GM12872 (cell line): ENCODE measurements around the gene SHROOM3.

Experiments
- TF ChIP-seq, protein P1 (sequence below): IDR thresholded peaks from 3 replicates; pipeline ENCODE4 v1.5.1; 2011; ENCODE audit warnings: low read depth, mild to moderate bottlenecking, low read length, moderate library complexity; ENCODE audit not compliant: insufficient read depth

Gene SHROOM3

DNA sequence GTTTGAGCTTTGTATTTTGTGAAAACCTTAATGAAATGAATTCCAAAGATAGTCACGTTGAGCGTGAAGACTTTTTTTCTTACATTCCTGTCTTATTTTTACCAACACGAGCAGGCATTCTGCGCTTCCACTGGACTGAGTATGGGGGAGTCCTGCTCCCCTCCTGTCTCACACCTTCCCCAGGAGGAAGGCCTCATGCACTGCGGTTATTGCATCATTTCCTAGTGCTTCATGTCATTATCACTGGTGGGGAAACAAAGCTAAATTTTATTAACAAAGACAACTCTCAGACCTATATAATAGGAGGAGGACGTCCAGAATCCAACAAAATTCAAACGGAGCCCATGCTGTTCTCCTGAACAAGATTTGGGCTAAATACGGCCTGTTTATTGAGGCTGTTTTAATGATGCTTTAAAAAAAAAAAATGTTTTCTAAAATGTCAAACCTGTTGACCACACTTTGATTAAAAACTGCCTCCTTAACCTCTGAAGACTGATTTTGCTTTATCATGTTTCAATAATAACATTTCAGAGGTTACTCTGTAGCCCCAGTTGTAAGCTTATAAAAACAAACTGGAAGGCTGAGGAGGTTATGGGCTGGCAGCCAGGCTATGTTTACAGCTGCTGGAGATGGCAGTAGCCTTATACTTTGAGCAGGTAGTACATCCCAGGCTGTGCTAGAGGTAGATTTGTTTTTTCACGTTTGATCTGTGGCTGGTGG is 344.9 kb downstream of the SHROOM3 start:
- TF ChIP-seq, protein P1, sequence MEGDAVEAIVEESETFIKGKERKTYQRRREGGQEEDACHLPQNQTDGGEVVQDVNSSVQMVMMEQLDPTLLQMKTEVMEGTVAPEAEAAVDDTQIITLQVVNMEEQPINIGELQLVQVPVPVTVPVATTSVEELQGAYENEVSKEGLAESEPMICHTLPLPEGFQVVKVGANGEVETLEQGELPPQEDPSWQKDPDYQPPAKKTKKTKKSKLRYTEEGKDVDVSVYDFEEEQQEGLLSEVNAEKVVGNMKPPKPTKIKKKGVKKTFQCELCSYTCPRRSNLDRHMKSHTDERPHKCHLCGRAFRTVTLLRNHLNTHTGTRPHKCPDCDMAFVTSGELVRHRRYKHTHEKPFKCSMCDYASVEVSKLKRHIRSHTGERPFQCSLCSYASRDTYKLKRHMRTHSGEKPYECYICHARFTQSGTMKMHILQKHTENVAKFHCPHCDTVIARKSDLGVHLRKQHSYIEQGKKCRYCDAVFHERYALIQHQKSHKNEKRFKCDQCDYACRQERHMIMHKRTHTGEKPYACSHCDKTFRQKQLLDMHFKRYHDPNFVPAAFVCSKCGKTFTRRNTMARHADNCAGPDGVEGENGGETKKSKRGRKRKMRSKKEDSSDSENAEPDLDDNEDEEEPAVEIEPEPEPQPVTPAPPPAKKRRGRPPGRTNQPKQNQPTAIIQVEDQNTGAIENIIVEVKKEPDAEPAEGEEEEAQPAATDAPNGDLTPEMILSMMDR = no peak

DNA sequence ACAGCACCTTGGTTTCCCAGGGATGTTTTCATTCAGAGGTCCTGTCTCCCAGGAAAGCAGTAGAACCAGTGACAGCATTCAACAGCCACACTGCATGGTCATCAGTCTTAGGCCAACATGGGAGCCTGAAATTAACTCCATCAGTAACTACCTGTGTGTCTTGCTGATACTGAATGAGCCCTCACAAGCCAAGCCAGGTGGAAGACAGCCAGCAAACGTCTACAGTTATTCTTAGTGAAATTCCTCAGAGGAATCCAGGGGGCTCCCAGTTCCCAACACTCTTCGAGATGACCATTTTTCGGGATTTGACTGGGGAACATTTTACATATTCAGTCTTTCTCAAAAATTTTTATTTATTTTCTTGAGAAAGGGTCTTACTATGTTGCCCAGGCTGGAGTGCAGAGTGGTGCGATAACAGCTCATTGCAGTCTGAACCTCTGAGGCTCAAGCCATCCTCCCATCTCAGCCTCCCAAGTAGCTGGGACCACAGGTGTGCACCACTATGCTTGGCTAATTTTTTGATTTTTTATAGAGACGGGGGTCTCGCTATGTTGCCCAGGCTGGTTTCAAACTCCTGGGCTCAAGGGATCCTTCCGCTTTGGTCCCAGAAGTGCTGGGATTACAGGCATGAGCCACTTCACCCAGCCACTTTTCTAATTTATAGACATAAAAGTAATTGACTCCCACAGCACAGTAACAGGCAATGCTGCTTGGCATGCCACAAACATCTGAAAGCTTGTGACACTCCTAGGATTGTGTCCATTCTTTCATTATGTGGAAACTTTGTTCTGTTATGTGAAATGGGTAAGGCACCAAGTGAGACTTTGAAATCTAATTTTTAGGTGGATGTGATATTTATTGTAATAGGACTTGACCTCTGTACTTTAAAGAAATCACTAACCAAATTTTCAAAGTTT is 346.0 kb downstream of the SHROOM3 start:
- TF ChIP-seq, protein P1 = no peak

DNA sequence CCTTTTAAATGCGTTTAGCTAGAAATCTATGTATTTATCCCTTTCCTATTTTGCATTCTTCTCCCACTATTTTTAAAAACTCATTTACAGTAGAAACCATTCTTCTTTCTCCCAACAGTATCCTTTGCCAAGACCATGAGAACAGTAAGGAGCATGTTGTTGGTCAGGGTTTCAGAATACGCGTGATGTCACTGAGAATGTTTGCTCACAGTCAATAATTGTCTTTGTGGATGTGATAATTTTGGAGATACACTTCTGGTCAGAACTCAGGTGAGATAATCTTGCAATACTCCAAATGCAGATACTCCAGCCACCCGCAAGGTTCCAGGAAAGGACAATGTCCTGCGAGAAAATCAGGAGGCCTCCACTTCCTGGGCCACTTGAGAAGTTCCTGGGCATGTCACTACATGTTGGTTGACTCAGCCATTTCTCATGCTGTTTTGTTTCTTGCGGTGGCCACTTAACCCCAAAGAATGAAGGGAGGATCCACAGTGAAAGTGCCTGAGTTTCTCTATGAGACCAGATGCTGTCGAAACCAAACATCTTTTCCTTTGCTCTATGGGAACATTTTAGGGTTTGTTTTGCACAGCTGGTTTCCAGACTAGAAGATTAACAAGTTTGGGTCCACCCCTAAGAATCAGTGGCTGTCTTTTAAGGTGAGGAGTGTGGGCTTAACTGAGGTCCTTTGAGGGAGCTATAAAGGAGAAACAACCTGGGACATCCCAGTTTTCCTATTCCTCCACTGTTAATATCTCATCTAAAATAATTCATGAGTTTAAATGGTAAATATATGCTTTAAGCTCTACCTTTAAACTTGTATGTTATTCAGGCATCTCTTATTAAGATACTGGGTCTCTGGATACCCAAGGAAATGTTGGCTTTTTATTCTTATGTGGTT is 346.9 kb downstream of the SHROOM3 start:
- TF ChIP-seq, protein P1 = no peak

DNA sequence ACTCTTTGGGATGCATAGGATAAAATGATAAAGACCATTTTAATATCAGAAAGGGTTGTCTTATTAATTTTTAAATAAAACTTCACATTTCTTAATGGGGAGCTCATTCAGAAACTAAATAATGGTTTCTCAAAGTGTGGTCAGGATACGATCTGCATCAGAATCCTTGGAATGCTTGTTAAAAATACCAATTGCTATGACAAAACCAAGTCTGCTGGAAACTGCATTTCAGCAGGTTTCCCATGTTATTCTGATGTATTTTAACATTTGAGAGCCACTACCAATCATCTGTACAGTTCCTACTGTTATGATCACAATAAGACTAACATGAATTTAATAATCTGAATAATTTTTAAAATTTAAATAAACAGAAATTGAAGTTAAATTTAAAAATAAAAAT is 347.8 kb downstream of the SHROOM3 start:
- TF ChIP-seq, protein P1 = no peak

DNA sequence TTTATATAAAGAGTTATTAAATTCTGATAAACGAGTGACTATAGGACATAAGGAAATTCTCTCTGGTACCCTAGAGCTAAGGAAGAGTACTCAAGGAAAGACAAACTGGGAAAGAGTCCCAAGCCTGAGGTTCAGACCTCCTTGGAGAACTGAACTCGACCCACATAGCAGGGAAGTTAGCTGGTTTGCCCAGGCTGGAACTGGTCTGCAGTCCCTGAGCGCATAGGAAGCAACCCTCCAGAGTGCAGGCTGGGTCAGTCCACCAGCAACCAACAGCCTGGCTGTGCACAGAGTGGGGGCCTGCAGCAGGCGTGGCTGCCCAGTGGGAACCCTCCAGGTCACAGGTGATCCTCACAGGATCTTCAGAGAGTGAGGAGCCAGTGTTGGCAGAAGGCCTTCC is 348.8 kb downstream of the SHROOM3 start:
- TF ChIP-seq, protein P1 = no peak

DNA sequence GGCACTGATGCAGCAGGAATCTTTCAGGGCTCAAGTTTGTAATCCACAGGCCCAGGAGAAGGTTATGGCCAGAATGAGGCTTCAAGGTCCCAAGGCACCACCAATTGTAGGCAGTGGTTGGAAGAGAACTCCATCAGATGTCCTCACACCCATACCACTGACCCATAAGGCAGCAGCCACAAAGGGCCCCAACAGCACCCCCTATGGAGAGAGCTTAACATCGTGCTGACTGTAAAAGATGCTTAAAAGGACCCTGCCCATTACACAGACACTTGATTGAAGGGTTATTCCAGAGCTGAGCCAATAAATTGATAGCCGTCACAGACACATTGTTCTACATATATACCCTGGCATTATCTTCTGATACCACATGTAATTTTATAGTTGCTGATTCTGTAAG is 349.2 kb downstream of the SHROOM3 start:
- TF ChIP-seq, protein P1 = peak; percentile 47; the same call in 2 of the 3 replicates
